ENCODE measurements around the gene RPL32.

DNA sequence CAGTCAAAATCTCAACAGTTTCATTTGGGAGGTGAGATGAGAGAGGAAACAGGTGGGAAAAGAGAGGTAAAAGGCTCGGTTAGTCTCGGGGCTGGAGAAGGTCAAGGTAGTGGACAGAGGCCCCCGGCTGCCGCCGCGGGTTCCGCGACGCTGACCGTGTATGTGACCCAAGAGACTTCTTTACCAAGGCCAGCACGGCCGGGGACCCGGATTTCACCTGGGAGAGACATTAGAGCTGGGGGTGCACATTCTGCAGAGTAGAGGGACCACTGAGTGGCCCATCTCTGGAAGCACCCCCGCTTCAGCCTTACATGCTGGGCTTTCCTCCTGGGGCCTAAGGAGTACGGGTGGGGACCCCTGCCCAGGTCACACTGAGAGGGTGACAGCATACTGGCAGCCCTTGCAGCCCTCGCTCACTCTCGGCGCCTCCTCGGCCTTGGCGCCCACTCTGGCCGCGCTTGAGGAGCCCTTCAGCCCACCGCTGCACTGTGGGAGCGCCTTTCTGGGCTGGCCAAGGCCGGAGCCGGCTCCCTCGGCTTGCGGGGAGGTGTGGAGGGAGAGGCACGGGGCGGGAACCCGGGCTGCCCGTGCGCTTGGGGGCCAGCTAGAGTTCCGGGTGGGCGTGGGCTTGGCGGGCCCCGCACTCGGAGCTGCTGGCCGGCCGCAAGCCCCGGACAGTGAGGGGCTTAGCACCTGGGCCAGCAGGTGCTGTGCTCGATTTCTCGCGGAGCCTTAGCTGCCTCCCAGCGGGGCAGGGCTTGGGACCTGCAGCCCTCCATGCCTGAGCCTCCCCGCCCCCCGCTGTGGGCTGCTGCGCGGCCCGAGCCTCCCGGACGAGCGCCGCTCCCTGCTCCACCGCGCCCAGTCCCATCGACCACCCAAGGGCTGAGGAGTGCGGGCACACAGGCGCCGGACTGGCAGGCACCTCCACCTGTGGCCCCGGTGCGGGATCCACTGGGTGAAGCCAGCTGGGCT is 41.3 kb upstream of the RPL32 start:
- TF ChIP-seq, protein P1, sequence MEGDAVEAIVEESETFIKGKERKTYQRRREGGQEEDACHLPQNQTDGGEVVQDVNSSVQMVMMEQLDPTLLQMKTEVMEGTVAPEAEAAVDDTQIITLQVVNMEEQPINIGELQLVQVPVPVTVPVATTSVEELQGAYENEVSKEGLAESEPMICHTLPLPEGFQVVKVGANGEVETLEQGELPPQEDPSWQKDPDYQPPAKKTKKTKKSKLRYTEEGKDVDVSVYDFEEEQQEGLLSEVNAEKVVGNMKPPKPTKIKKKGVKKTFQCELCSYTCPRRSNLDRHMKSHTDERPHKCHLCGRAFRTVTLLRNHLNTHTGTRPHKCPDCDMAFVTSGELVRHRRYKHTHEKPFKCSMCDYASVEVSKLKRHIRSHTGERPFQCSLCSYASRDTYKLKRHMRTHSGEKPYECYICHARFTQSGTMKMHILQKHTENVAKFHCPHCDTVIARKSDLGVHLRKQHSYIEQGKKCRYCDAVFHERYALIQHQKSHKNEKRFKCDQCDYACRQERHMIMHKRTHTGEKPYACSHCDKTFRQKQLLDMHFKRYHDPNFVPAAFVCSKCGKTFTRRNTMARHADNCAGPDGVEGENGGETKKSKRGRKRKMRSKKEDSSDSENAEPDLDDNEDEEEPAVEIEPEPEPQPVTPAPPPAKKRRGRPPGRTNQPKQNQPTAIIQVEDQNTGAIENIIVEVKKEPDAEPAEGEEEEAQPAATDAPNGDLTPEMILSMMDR (IDR thresholded peaks at IDR 0.05; ENCODE audit: low read depth, low read length, missing input control): no peak
- TF ChIP-seq, protein P2, sequence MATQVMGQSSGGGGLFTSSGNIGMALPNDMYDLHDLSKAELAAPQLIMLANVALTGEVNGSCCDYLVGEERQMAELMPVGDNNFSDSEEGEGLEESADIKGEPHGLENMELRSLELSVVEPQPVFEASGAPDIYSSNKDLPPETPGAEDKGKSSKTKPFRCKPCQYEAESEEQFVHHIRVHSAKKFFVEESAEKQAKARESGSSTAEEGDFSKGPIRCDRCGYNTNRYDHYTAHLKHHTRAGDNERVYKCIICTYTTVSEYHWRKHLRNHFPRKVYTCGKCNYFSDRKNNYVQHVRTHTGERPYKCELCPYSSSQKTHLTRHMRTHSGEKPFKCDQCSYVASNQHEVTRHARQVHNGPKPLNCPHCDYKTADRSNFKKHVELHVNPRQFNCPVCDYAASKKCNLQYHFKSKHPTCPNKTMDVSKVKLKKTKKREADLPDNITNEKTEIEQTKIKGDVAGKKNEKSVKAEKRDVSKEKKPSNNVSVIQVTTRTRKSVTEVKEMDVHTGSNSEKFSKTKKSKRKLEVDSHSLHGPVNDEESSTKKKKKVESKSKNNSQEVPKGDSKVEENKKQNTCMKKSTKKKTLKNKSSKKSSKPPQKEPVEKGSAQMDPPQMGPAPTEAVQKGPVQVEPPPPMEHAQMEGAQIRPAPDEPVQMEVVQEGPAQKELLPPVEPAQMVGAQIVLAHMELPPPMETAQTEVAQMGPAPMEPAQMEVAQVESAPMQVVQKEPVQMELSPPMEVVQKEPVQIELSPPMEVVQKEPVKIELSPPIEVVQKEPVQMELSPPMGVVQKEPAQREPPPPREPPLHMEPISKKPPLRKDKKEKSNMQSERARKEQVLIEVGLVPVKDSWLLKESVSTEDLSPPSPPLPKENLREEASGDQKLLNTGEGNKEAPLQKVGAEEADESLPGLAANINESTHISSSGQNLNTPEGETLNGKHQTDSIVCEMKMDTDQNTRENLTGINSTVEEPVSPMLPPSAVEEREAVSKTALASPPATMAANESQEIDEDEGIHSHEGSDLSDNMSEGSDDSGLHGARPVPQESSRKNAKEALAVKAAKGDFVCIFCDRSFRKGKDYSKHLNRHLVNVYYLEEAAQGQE (IDR thresholded peaks at IDR 0.05): no peak
- TF ChIP-seq, protein P3, sequence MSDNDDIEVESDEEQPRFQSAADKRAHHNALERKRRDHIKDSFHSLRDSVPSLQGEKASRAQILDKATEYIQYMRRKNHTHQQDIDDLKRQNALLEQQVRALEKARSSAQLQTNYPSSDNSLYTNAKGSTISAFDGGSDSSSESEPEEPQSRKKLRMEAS (IDR thresholded peaks at IDR 0.05): no peak
- TF ChIP-seq TAF1 (conservative IDR thresholded peaks at IDR 0.05): no peak
